H1 (cell line): Measurements from ENCODE around the gene PRDM4. TPM values are rescaled to one million over a fixed set of nuclear protein-coding genes. Genes with fewer than 3 reads are reported as not detected.

ENCODE experiments used
- CTCF ChIA-PET: fragments of 300-600 bp; sonication (Branson Sonifier 250); formaldehyde crosslinking; loops from one replicate; lab custom pipeline; 2021; ENCODE audit not compliant: partially characterized antibody; lab: Charles Lee
- POLR2A ChIA-PET: fragments of 300-600 bp; sonication (Branson Sonifier 250); formaldehyde crosslinking; loops from one replicate; lab custom pipeline; 2021; ENCODE audit warnings: inconsistent platforms; ENCODE audit not compliant: partially characterized antibody; lab: Charles Lee
- DNase-seq, 2 experiments: peaks; one replicate each; pipeline versions ENCODE4 v3.0.0 to v3.0.0-alpha.2; 2010 to 2022; ENCODE audit warnings: low spot score in 2 of 2, low read depth in 1 of 2, mixed read lengths in 1 of 2
- FAIRE-seq: peaks from 2 replicates; lab custom pipeline; 2011; peaks lifted over from hg19 to GRCh38; lab: Jason Lieb, UNC
- H2AFZ ChIP-seq: 2 replicates; pipeline ENCODE4 v1.8.1; 2012; ENCODE audit warnings: low read length, inconsistent platforms
- H2AK5ac ChIP-seq: 2 replicates; pipeline ENCODE4 v1.6.1; 2013; ENCODE audit warnings: low read depth, low read length
- H2BK120ac ChIP-seq: replicated peaks from 2 replicates; pipeline ENCODE3; 2013; ENCODE audit warnings: low read depth, low read length, inconsistent platforms
- H2BK12ac ChIP-seq: 2 replicates; pipeline ENCODE4 v1.6.1; 2013; ENCODE audit warnings: low read depth, low read length
- H2BK15ac ChIP-seq: 2 replicates; pipeline ENCODE4 v1.6.1; 2013; ENCODE audit warnings: low read length
- H2BK20ac ChIP-seq: 2 replicates; pipeline ENCODE4 v1.6.1; 2013; ENCODE audit warnings: low read length
- H2BK5ac ChIP-seq: 2 replicates; pipeline ENCODE4 v1.6.1; 2013; ENCODE audit warnings: low read depth, low read length
- H3K14ac ChIP-seq: 2 replicates; pipeline ENCODE4 v1.6.1; 2013; ENCODE audit warnings: inconsistent platforms; ENCODE audit not compliant: insufficient read length
- H3K18ac ChIP-seq: 2 replicates; pipeline ENCODE4 v1.6.1; 2013; ENCODE audit warnings: low read length; ENCODE audit errors: extremely low read depth
- H3K23ac ChIP-seq: 2 replicates; pipeline ENCODE4 v1.6.1; 2013; ENCODE audit warnings: inconsistent platforms; ENCODE audit not compliant: insufficient read length
- H3K23me2 ChIP-seq: 2 replicates; pipeline ENCODE4 v1.6.1; 2013; ENCODE audit warnings: low read depth, low read length
- H3K27ac ChIP-seq: 2 replicates; pipeline ENCODE4 v1.6.1; 2011; ENCODE audit warnings: low read depth, low read length, inconsistent platforms
- H3K27me3 ChIP-seq, 4 experiments: replicated peaks in 1 of 4; 1 replicate in 1 of 4; 2 replicates in 3 of 4; pipeline versions ENCODE4 v1.6.1 to v1.8.1; 2011 to 2013; ENCODE audit warnings: low read length in 3 of 4, mild to moderate bottlenecking in 3 of 4, inconsistent platforms in 2 of 4, mixed read lengths in 2 of 4, moderate library complexity in 1 of 4; ENCODE audit not compliant: control insufficient read depth in 3 of 4, insufficient read depth in 3 of 4; ENCODE audit errors: extremely low read depth in 1 of 4
- H3K36me3 ChIP-seq, 4 experiments: 2 replicates each; pipeline versions ENCODE4 v1.6.1 to v1.8.1; 2011 to 2013; ENCODE audit warnings: mild to moderate bottlenecking in 4 of 4, low read length in 3 of 4, moderate library complexity in 2 of 4, control low read depth in 1 of 4, inconsistent platforms in 1 of 4; ENCODE audit not compliant: insufficient read depth in 4 of 4, control insufficient read depth in 2 of 4
- H3K4ac ChIP-seq: replicated peaks from 2 replicates; pipeline ENCODE3; 2013; ENCODE audit warnings: low read length, low read depth, mixed read lengths, inconsistent platforms; ENCODE audit not compliant: insufficient read length
- H3K4me1 ChIP-seq, 4 experiments: replicated peaks in 1 of 4; 1 replicate in 1 of 4; 2 replicates in 3 of 4; pipeline versions ENCODE4 v1.6.1 to v1.8.1; 2011 to 2013; ENCODE audit warnings: low read length in 3 of 4, inconsistent platforms in 2 of 4, mixed read lengths in 1 of 4; ENCODE audit not compliant: insufficient read depth in 4 of 4, control insufficient read depth in 3 of 4
- H3K4me2 ChIP-seq, 2 experiments: 2 replicates each; pipeline versions ENCODE4 v1.6.1 to v1.8.1; 2011 to 2013; ENCODE audit warnings: low read depth in 2 of 2, low read length in 2 of 2, control low read depth in 1 of 2, inconsistent platforms in 1 of 2, mild to moderate bottlenecking in 1 of 2; ENCODE audit not compliant: insufficient read depth in 1 of 2
- H3K4me3 ChIP-seq, 4 experiments: fragments of 200-600, 300-600 bp in 1 of 4; sonication (generic), shearing (Covaris generic), sonication (Bioruptor Twin) in 1 of 4; 2 replicates each; pipeline versions ENCODE4 v1.5.1 to v1.8.1; 2011 to 2016; ENCODE audit warnings: low read length in 4 of 4, low read depth in 3 of 4, control low read depth in 2 of 4, inconsistent platforms in 2 of 4, mild to moderate bottlenecking in 2 of 4, mixed read lengths in 1 of 4, moderate library complexity in 1 of 4; ENCODE audit not compliant: insufficient read depth in 2 of 4; ENCODE audit errors: extremely low read depth in 1 of 4
- H3K56ac ChIP-seq: replicated peaks from 2 replicates; pipeline ENCODE3; 2013; ENCODE audit warnings: low read depth, mild to moderate bottlenecking, mixed read lengths, low read length, inconsistent platforms; ENCODE audit not compliant: insufficient read length
- H3K79me1 ChIP-seq: 2 replicates; pipeline ENCODE4 v1.6.1; 2013; ENCODE audit warnings: low read depth, low read length, control low read depth
- H3K79me2 ChIP-seq, 2 experiments: 2 replicates each; pipeline versions ENCODE4 v1.6.1 to v1.8.1; 2012 to 2013; ENCODE audit warnings: low read length in 2 of 2, mild to moderate bottlenecking in 2 of 2, inconsistent platforms in 1 of 2; ENCODE audit not compliant: insufficient read depth in 2 of 2, control insufficient read depth in 1 of 2
- H3K9ac ChIP-seq, 4 experiments: replicated peaks in 1 of 4; 1 replicate in 1 of 4; 2 replicates in 3 of 4; pipeline versions ENCODE4 v1.6.1 to v1.8.1; 2011 to 2013; ENCODE audit warnings: low read depth in 3 of 4, low read length in 3 of 4, control low read depth in 2 of 4, mild to moderate bottlenecking in 2 of 4, moderate library complexity in 2 of 4, inconsistent platforms in 1 of 4; ENCODE audit errors: extremely low read depth in 1 of 4
- H3K9me3 ChIP-seq, 2 experiments: 2 replicates each; pipeline versions ENCODE4 v1.6.1 to v1.8.1; 2012 to 2013; ENCODE audit warnings: mild to moderate bottlenecking in 2 of 2, moderate library complexity in 2 of 2, control low read depth in 1 of 2, inconsistent platforms in 1 of 2, low read depth in 1 of 2, low read length in 1 of 2, mixed read lengths in 1 of 2; ENCODE audit not compliant: insufficient read depth in 2 of 2
- H4K20me1 ChIP-seq, 2 experiments: replicated peaks in 1 of 2; 2 replicates each; pipeline versions ENCODE3 to v1.8.1; 2011 to 2013; ENCODE audit warnings: inconsistent platforms in 2 of 2, low read length in 2 of 2, mild to moderate bottlenecking in 1 of 2; ENCODE audit not compliant: insufficient read depth in 2 of 2, control insufficient read depth in 1 of 2
- H4K5ac ChIP-seq: 2 replicates; pipeline ENCODE4 v1.6.1; 2013; ENCODE audit warnings: low read length, low read depth, mixed read lengths, inconsistent platforms; ENCODE audit not compliant: insufficient read length
- H4K8ac ChIP-seq: 2 replicates; pipeline ENCODE4 v1.8.0; 2013; ENCODE audit warnings: mild to moderate bottlenecking, moderate library complexity, low read length, inconsistent platforms; ENCODE audit not compliant: insufficient read depth; ENCODE audit errors: extremely low read depth
- H4K91ac ChIP-seq: replicated peaks from 2 replicates; pipeline ENCODE3; 2013; ENCODE audit warnings: low read length, mixed read lengths, inconsistent platforms; ENCODE audit not compliant: insufficient read length
- ASH2L ChIP-seq: fragments of 200-600, 300-600 bp; sonication (generic); IDR thresholded peaks from one replicate; pipeline ENCODE4 v1.7.1; 2017; ENCODE audit warnings: low read length
- BACH1 ChIP-seq: IDR thresholded peaks from 2 replicates; pipeline ENCODE4 v1.6.1; 2012; ENCODE audit warnings: low read length, improper control_type of control experiment
- PHF8 ChIP-seq: fragments of 200-600 bp; sonication (generic); conservative IDR thresholded peaks from 2 replicates; pipeline ENCODE4 v1.7.1; 2012; ENCODE audit warnings: low read depth, mild to moderate bottlenecking, inconsistent platforms, low read length, moderate library complexity
- SAP30 ChIP-seq: fragments of 300-600 bp; sonication (generic); IDR thresholded peaks from 2 replicates; pipeline ENCODE4 v1.7.1; 2012; ENCODE audit warnings: low read length, moderate library complexity, mild to moderate bottlenecking, inconsistent platforms; ENCODE audit not compliant: insufficient read depth, insufficient replicate concordance
- SUZ12 ChIP-seq: fragments of 200-600 bp; sonication (generic); IDR thresholded peaks from 2 replicates; pipeline ENCODE4 v1.6.1; 2012; ENCODE audit warnings: mild to moderate bottlenecking, inconsistent platforms, low read length, moderate library complexity, mixed read lengths
- WGBS, 2 experiments: shearing (Covaris generic) in 1 of 2; methylation state at CpG; one replicate each; pipeline versions ENCODE4 v1.1.6 to v1.1.7; 2013 to 2015; ENCODE audit warnings: low lambda C conversion rate in 2 of 2, mixed read lengths in 2 of 2, inconsistent platforms in 1 of 2, low coverage in 1 of 2, missing lambda C conversion rate in 1 of 2; ENCODE audit not compliant: insufficient replicate concordance in 2 of 2, insufficient coverage in 1 of 2, insufficient read length in 1 of 2; ENCODE audit errors: extremely low coverage in 1 of 2, missing lambda C conversion rate in 1 of 2; 5-methylcytosine and 5-hydroxymethylcytosine counted together
- polyA plus RNA-seq, 7 experiments: library from polyadenylated mRNA; depleted of rRNA in 3 of 7; stranded (reverse) in 5 of 7; unstranded in 2 of 7; fragments of >200 nt in 5 of 7; fragments of 200-250 nt in 2 of 7; gene quantifications; 1 replicate in 5 of 7; 2 replicates in 1 of 7; 4 replicates in 1 of 7; pipeline versions ENCODE4 v1.2.1 to v1.2.3, GENCODE V29; 2011 to 2013; ENCODE audit warnings: missing spikeins in 2 of 7, mixed read lengths in 2 of 7
- total RNA-seq: library from RNA; stranded (reverse); fragmentation: NEBNext Ultra II Directional; extraction: Animal tissue kit (Norgen Biotek cat#: 25700); gene quantifications from 2 replicates; pipeline ENCODE4 v1.2.1, GENCODE V29; 2021

The PRDM4 gene
- total and polyA plus RNA-seq, 2 of the 8 experiments (the other 6 are each of a cell fraction or from before 2014, with no cell fraction given), result 10.1 to 17.5 TPM

DNA sequence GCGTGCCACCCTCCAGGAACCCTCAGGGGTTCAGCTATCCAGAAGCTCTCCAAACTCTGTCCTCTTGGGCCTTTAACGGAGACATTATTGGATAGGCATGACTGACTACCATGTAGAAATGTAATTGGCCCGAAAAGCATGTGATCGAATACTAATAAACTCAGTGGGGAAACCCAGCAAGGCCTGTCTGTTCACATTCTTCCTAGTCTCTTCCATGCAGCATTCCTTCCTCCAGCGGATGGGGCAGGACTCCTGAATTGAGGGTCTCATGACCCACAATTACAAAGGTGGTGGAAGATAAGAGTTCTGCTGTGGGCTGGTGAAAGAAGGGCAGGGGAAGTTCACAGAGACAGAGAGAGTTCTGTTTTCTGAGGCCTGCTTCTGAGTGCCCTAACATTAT is 6.5 kb upstream of the PRDM4 start:
- Histone ChIP-seq H3K23me2 (no peaks in the 10 kb centered on the region), H3K4me3 (no peak overlapping the region), H3K23ac (no peak overlapping the region), H3K14ac (no peak overlapping the region), H2AFZ (no peak overlapping the region), H4K5ac (no peak overlapping the region), H3K79me1 (no peaks in the 10 kb centered on the region), H3K79me2 (no peaks in the 10 kb centered on the region), H4K91ac (no peak overlapping the region), H2BK15ac (no peak overlapping the region), H3K56ac (no peak overlapping the region), H4K8ac (no peak overlapping the region), H3K27me3 (no peaks in the 10 kb centered on the region), H3K9me3 (no peaks in the 10 kb centered on the region), H3K4me2 (no peak overlapping the region), H4K20me1 (no peaks in the 10 kb centered on the region), H3K27ac (no peak overlapping the region), H2BK20ac (no peak overlapping the region), H2AK5ac (no peak overlapping the region), H2BK120ac (no peak overlapping the region), H3K4ac (no peak overlapping the region), H3K4me1 (no peaks in the 10 kb centered on the region), H2BK5ac (no peak overlapping the region), H3K9ac (no peak overlapping the region), H2BK12ac (no peak overlapping the region), H3K18ac (no peak overlapping the region), H3K36me3 (no peaks in the 10 kb centered on the region)
- TF ChIP-seq SAP30, result no peak
- no peak for TF ChIP-seq PHF8
- TF ChIP-seq SUZ12, result no peak
- TF ChIP-seq ASH2L, result no peak
- no peak for TF ChIP-seq BACH1
- 93% methylated on average over 5 of the region's 5 CpGs; no CpG with 5 or more reads in 1 of the 2 experiments for WGBS, 2 experiments
- ChIA-PET CTCF (interaction anchor here (0.6 to 2.8 kb wide), 3 partner anchors 117 to 412 kb away, joined by 3 to 12 read pairs (median 3); no protein-coding TSS in a partner anchor), POLR2A (no interaction called here)
- no peak for DNase-seq
- FAIRE-seq, result no peak
